Hematopoietic multipotent progenitor cell treated with erythropoietin and hydrocortisone succinate and interleukin-3 and kit ligand, for 8 days (in vitro differentiated cells): ENCODE results near the gene CST9.
"Not testable (repeated sequence)": the region's sequence is repeated elsewhere in the genome, so short reads cannot be mapped to it uniquely, and the experiment has no call there.

ENCODE experiments used
- DNase-seq: peaks from one replicate; pipeline ENCODE4 v3.0.0-alpha.2; 2015

CST9 gene

DNA sequence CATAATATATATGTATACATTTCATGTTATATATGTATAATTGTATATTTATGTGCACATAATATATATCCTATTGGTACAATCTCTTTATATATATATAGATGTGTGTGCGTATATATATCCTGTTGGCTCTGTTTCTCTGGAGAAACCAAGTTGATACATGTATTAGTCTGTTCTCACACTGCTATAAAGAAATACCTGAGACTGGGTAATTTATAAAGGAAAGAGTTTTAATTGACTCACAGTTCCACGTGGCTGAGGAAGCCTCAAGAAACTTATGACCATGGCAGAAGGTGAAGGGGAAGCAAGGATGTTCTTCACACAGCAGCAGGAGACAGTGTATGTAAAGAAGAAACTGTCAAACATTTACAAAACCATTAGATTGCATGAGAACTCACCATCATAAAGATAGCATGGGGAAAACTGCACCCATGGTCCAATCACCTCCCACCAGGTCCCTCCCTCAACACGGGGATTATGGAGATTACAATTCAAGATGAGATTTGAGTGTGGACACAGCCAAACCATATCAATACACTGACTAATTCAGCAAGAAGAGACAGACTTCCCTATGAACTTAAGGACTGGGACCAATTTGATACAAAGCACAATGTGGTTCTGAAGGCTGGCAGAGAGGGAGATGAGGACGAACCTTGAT lies 18.1 kb upstream of the CST9 start:
- DNase-seq, result no peak

DNA sequence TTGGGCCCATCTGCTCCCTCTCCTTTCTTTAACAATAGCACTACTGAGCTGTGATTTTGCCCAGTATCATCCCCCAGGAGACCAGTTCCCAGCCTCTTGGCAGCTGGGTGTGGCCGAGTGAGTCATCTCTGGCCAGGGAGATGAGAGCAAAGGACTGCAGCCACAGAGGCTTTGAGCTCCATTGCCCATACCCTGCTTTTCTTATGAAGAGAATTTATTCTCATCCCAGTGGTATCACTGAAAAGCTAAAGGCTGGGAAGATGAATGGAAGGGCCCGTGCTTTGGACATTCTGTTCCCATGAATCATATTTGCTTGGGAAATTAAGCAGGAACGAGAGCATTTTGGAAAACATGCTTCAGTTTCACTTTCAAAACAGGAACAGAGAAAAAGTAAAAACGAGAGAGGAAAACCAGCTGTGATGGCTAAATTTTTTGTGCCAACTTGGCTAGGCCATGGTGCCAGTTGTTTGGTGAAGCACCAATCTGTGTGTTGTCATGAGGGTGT lies 17.2 kb upstream of the CST9 start:
- DNase-seq, result peak; percentile 21

DNA sequence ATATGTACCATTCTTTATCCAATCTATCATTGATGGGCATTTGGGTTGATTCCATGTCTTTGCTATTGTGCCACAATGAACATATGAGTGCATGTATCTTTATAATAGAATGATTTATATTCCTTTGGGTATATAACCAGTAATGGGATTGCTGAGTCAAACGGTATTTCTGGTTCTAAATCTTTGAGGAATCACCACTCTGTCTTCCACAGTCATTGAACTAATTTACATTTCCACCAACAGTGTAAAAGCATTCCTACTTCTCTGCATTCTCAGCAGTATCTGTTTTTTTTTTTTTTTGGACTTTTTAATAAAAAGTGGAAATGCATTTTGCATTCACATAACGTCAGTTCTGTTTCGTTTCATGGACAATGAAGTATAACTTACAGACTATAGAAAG lies 16.7 kb upstream of the CST9 start:
- DNase-seq, result not testable (repeated sequence)

DNA sequence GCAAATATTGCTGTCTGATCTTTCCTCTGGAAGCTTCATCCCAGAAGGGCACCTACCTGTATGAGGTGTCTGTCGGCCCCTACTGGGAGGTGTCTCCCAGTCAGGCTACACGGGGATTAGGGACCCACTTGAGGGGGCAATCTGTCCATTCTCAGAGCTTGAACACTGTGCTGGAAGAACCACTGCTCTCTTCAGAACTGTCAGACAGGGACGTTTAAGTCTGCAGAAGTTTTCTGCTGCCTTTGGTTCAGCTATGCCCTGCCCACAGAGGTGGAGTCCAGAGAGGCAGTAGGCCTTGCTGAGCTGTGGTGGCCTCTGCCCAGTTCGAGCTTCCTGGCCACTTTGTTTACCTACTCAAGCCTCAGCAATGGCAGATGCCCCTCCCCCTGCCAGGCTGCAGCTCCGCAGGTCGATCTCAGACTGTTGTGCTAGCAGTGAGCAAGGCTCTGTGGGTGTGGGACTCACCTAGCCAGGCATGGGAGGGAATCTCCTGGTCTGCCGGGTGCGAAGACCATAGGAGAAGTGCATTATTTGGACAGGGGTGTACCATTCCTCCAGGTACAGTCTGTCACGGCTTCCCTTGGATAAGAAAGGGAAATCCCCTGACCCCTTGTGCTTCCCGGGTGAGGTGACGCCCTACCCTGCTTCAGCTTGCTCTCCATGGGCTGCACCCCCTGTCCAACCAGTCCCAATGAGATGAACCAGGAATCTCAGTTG lies 15.1 kb upstream of the CST9 start:
- DNase-seq, result not testable (repeated sequence)

DNA sequence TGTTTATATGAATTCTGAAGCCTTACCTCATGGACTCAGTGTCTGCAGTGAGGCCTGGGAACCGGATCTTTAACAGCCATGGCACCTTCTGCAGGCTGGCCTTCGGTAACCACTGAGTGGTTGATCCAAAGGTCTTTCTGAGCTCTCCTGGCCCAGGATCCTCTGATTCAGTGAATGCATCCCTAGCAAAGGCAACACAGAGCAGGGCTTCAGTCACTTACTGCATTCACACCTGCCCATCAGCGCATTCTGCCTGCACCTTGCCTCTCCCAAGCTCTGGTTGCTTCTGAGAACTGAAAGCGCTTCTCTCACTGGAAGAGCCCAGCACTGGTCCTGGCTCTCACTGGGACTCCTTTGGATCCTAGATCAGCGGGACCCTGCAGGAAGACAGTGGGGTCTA lies 8.4 kb upstream of the CST9 start:
- DNase-seq, result no peak

DNA sequence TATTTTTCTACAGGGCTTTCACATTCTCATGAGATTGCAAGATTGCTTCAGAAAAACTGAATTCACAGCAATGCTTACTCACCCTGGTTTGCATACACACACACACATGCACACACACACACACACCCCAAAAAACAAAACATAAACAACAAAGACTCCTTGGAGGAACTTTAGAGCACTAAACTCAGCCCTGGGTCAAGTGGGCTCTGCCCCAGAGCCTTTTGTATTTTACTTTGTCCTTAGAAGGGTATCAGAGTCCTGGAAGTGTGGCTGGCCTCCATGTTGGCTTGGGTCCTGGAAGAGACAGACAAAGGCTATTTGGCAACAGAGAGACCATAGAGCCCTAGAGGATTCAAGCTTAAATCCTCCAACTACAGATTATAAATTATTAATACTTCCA lies 8.0 kb upstream of the CST9 start:
- no peak for DNase-seq

DNA sequence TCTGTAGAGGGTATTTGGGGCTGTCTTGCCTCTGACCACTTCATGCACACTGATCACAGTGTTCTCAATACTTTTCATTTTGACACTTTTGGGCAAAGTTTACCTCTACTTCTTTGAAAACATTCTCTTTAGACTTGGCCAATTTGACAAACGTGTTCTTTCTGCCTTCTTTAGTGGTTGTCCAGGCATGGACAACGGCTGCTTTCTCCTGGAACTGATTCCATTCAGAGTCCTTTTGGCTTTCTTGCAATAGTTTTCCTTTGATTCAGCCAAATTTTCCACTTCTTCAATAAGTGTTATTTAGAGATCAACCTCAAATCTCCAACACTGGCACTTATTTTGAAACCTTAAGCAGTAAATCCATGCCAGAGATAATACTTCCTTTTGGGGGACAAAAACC lies 6.7 kb upstream of the CST9 start:
- no peak for DNase-seq

DNA sequence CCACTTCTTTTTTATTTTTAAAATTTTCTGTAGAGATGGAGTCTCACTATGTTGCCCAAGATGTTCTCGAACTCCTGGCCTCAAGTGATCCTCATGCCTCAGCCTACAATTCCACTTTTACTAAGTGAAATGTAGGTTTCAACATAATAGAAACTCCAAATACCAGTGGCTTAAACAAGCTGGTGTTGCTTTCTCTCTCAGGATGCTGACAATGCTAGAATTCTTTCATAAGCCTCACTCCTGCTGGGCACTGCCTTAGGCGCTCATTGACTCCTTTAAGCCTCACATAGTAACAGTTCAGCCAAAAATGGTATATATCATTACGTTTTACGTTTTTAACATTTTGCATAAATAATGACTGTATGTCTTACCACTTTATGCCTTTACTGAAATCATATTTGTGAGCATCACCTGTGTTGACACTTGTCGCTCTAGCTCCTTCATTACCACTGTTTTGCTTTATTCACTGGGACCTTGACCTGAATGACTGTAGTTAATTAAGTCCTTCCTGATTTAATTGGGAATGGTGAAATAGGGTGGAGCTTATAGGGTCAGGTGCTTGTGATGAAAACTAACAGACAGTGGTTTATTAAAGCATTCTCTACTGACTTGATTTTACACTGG lies 3.9 kb upstream of the CST9 start:
- DNase-seq, result no peak

DNA sequence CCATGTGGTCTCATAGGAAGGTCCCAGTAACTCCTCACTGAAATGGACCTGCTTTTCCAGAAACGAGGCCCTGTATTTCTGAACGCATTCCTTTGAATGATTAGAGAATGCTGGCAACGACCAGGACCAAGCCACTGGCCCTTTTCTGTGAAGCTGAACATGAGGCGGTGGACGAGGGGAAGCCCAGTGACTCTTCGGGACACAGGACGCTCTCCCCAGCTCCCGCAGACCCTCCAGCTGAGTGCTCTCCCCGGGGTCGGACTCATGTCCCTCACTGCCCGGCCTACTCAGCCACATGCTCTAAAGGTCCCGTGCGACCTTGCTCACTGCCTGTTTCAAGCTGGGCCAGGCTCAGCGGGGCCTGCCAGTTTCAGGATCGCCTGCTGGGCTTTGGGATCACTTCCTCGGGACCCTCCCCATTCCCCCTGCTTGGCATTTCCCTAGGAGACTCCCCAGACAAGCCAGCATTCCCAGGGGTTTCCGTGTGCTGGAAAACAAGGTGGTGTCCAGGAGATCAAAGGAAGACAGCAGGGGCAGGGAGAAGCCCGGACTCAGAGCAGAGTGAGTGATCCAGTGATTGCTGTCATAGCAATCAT lies 2.6 kb upstream of the CST9 start:
- DNase-seq, result no peak

DNA sequence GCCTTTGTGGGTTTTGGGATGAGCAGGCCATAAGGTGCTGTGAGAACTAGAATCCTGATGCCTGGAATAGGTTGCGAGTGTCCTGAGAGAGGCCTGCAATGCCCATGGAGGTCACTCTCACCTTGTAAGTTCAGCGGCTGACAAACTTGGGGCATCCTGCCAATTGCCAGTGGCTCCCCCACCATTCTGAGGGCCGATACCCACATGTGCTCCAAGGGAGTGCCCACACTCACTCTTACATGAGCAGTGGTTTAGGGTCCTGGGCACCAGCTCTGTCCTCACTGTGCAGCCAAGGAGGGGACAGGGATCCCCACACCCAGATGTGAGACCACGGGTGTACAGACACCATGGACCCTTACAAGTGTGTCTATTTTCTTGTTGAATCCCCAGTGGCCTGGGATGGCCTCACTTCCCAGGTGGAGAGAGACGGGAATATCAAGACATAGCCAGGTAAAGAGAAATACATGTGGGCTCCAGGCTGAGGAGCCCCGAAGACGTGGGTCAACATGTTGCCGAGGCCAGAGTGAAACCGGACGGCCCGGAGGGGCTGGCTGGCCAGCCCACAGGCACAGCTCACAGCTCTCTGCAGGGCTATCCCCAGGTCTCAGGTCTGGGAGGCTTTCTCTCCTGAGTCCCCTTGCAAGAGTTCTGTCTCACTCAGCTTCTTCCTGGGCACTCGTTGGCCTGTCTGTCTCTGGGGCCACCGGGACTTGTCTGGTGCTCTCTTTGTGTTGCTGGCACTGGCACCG lies 2.0 kb upstream of the CST9 start:
- no peak for DNase-seq

DNA sequence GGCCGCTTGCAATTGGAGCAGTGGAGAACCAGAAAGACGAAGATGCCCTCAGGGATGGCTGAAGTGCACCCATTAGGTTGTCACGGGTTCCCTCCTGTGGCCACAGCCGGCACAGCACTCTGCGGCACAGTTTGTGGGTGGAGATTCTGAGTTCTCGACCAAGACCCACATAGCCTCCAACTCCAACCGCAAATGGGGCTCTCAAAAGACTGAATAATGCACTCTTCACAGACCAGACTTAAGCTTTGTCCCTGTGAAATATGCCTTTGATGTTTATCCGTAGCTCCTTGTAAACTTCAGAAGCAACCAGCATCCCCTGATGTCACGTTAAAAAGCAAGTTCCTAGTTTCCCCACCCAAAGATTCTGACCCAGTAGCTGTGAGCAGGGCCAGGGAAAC lies 934 bp upstream of the CST9 start:
- DNase-seq, result peak; percentile 67

DNA sequence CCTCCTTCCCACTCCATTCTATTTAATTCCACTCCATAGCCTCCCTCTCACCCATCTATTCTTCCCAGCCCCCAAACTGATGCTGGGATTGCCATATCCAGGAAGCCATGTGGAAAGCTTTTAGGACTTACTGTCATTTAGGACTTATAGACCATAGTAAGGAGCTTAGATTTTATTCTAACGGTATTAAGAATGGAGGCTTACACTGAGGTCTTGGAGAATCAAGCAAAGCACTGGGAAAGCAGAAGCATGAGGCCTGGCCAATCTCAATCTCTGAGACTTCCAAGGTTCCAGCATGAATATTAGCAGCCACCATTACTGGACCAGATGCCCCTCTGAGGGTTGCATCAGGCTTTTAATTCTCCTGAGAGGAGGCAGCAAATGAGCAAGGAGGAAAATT lies 1.4 kb downstream of the CST9 start:
- DNase-seq, result no peak

DNA sequence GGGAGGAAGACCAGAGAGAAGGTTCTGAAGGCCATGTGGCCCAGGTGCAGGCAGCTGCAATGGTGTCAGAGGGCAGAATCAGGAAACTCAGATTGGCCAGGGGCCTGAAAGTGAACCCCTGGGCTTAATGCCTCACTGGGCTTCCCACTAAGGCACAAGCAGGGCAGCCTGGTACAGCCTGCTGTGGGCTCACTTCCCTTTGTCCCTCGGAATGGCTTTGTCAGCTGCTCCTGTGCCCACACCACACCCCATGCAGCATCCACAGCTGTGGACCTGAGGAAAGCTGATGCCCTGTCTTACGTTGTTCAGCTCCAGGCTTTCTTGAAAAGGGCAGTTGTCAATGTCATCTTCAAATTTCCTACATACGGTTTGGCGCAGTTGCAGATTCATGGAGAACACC lies 2.4 kb downstream of the CST9 start:
- no peak for DNase-seq

DNA sequence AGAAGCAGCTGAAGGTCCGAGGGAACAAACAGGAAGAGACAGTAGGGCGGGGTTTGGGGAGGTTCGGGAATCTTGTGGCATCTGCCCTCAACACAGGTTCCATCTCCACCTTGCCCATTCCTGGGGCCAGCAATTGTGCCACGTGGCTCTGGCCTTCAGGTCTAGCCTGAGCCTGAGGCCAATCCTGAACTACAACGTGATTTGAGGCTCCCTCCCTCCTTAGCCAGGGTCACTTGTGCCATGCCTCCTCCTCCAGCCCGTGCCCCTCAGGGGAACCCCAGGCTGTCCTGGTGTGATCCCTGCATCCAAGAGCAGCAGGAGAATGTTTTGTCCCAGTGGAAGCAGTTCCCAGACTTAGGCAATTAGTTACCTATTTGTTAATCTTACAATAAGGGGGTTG lies 3.0 kb downstream of the CST9 start:
- no peak for DNase-seq

DNA sequence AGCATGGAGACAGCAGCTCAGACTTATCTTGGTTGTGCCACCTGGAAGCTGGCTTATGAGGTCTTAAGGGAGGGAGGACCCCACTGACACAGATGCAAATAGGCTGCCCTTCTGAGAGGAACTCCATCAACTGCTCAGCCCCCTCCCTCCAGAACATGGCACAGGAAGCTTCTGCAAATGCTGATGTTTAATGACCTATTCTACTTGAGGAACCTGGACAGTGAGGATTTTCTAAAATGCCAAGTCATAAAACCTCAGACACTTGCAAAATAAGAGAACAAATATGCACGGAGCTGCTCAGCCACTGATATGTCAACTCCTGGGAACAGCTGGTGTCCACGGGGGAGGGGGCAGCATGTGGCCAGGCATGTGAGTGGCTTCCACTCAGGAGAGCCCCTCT lies 3.5 kb downstream of the CST9 start:
- no peak for DNase-seq

DNA sequence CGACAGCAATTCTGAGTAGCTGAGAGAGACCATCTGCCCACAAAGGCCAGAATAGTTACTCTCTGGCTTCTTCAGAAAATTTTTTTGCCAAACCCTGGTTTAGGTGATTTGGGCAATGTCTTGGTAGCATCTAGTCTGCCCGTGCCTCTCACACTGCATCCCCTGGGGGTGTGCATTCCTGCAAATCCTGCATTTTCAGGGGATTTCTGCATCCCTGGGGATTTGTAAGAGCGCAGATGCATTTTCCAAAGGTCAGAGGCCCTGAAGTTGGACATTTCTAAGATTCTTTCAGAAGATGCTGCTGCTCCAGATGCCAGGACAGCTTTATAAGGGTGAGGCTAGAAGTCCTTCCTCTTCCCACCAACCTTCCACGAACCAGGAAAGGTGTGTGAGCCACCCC lies 4.0 kb downstream of the CST9 start:
- DNase-seq, result no peak

DNA sequence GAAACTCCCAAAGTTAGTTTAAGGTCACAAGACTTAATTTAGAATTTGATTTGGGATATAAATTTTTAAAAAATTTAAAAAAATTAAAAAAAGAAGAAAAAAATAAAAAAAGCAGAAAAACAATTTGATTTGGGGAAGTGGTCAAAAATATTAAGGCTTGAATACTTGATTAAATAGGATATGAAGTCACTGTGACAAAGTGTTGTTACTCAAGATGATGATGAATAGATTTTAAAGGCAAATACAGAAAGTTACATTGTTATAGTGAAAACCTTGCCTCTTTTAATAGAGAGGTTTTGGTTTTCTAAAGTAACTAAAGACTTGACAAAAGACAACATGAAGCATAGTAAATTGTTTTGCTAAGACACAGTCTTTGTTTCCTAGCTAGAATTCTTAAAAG lies 7.2 kb downstream of the CST9 start:
- no peak for DNase-seq

DNA sequence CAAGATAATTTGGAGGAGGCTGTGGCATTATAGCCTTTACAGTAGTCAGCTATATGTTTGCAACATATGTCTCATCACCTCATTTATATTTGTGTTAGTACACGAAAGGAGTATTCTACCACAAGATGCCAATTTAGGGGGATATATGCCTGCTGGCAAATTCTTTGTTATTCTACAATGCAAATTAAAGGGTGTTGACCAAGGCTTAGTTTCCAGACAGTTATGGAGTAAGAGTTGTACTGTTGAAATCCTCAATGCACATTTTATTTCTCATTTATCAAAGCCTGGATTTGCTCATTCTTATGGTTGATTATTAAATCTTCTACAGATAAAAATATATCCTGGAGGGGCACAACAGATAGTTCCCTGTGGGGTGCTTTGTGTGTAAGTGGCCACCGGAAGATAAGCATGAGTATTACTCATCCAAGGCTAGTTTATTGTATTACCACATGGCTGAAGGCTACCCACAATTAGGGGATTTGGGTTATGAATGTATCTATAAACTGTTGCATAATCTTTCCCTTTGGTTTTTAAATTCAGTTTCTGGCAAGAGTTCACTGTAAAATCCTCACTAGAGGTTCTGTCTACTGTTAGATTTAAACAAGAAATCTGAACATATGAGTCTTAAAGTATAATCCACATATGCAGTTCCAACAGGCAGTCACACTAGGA lies 9.0 kb downstream of the CST9 start:
- DNase-seq, result no peak

DNA sequence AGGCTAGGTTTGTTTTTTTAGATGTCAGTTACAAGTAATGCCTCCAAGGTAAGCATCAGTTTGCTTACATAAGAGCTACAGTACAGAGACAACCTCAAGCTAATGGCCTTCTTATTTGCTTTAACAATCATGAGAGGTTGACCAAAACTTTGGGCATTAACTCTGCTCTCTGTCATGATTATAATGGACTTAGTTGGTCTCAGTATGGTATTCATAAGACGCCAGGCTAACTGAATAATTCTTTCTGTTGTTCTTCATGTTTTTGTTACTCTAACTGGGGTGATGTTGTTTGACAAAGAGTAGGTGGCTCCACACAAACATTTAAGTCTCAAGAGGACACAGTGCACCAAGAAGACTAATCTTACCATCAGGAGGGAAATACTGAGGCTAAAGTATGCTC lies 9.8 kb downstream of the CST9 start:
- no peak for DNase-seq

DNA sequence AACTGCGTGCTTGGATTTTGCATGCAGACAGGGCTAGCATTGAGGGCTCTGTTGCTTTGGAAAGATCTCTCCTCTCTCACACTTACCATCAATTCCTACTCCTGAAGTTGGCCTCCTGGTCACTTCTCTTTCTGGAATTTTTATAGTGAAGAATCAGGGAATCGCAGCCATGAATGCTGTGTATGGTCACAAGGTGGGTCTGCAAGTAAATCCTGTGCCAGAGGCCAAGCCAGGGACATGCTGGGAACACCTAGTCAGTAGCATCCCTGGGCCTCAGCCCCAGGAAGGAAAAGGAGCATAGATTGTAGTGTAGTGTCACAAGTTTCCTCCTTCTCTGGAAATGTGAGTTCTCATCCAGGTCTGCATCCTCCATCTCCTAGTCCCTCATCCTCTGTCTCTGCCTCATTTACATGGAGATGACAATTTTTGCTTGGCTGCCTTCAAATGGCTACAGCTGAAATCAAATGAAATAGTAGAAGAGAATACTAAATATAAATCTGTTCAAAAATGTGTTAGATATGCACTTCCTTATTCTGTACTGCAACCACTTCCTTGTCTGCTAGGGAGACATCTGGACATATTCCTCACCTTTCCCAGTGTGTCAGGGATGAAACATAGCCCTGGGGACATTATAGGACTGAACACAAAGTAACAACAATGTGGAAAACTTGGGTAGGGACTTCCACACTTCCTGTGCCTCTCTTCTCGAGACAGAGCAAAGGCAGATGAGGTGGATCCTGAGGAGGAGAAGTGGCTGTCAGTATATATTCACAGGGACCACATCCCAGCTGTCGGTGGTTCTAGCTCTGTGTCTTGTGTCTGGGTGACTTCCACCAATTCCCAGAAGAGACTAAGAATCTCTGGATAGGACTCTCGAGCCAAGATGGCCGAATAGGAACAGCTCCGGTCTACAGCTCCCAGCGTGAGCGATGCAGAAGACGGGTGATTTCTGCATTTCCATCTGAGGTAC lies 17.0 kb downstream of the CST9 start:
- no peak for DNase-seq

DNA sequence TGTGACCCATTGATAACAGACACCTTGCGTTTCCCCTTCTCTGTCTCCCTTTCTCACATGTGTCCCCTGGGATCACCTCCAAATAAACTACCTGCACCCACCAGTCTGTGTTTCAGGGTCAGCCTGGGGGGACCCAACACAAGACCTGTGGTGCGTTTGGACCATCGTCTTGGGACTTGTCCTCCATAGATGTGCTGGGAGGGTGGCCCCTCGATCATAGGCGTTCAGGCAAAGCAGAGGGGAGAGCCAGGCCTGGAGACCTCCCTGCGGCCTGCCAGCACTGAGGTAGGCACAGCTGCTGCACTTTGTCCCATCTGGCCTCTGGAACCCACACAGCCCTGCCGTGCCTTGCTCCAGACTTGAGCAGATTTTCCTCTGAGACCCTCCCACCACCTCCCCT lies 18.1 kb downstream of the CST9 start:
- no peak for DNase-seq
